HG02938 (cell line): Measurements from ENCODE around the gene KLRG1.

ENCODE experiments used
- ATAC-seq: cut with Tn5 transposase; IDR thresholded peaks from one replicate; pipeline ENCODE4 v1.9.1; 2021; ENCODE audit warnings: mild to moderate bottlenecking, moderate library complexity; ENCODE audit not compliant: unreplicated experiment

Gene KLRG1

GRCh38 chr12:8989413-8989812 is at the start of gene KLRG1:
Gene KLRG1, plus strand, starts transcription at chr12:8989546. Its CDS starts 90 bp downstream, at chr12:8989636.
- no peak for ATAC-seq

- no peak for ATAC-seq
These were observed 47.5 kb upstream of the KLRG1 start for GRCh38 chr12:8941691-8942478.

GRCh38 chr12:8943565-8944186 is 45.7 kb upstream of the KLRG1 start:
- no peak for ATAC-seq

GRCh38 chr12:8946733-8947132 is 42.6 kb upstream of the KLRG1 start:
- ATAC-seq: no peak

- ATAC-seq: no peak
These were observed 41.6 kb upstream of the KLRG1 start for GRCh38 chr12:8947737-8948136.

GRCh38 chr12:8948701-8949341 is 40.5 kb upstream of the KLRG1 start:
- ATAC-seq: no peak

GRCh38 chr12:8949342-8950220 is 39.8 kb upstream of the KLRG1 start, which contains the start of gene M6PR:
Gene M6PR, minus strand, starts transcription at chr12:8949645. Its CDS starts 3,241 bp downstream, at chr12:8946404.
- peak; percentile 78 for ATAC-seq

- ATAC-seq: no peak
These were observed 39.2 kb upstream of the KLRG1 start for GRCh38 chr12:8950221-8950527.

GRCh38 chr12:8950702-8951478 is 38.5 kb upstream of the KLRG1 start:
- ATAC-seq: no peak

GRCh38 chr12:8951744-8952143 is 37.6 kb upstream of the KLRG1 start:
- ATAC-seq: no peak

GRCh38 chr12:8953773-8954402 is 35.5 kb upstream of the KLRG1 start:
- ATAC-seq: no peak

GRCh38 chr12:8956073-8956472 is 33.3 kb upstream of the KLRG1 start:
- ATAC-seq: no peak

- no peak for ATAC-seq
These were observed 32.6 kb upstream of the KLRG1 start for GRCh38 chr12:8956772-8957171.

GRCh38 chr12:8957561-8957960 is 31.8 kb upstream of the KLRG1 start:
- no peak for ATAC-seq

- ATAC-seq: no peak
These were observed 31.3 kb upstream of the KLRG1 start for GRCh38 chr12:8958066-8958465.

- no peak for ATAC-seq
These were observed 29.2 kb upstream of the KLRG1 start for GRCh38 chr12:8960176-8960575.

GRCh38 chr12:8968761-8969160 is 20.6 kb upstream of the KLRG1 start:
- no peak for ATAC-seq

GRCh38 chr12:8969861-8970411 is 19.4 kb upstream of the KLRG1 start:
- no peak for ATAC-seq

GRCh38 chr12:8970432-8970831 is 18.9 kb upstream of the KLRG1 start:
- no peak for ATAC-seq

- ATAC-seq: no peak
These were observed 9.2 kb upstream of the KLRG1 start for GRCh38 chr12:8980137-8980536.
